PC-9 (cell line): ENCODE measurements around the gene LYRM2.

Experiments
- CTCF ChIP-seq: fragments of 200-600 bp; sonication (generic); conservative IDR thresholded peaks from 2 replicates; pipeline ENCODE4 v1.6.1; 2017; ENCODE audit warnings: mixed run types, antibody characterized with exemption, mild to moderate bottlenecking, moderate library complexity
- EZH2 ChIP-seq: fragments of 200-600 bp; sonication (generic); IDR thresholded peaks from 2 replicates; pipeline ENCODE4 v1.8.0; 2017; ENCODE audit warnings: antibody characterized with exemption, low read depth

DNA sequence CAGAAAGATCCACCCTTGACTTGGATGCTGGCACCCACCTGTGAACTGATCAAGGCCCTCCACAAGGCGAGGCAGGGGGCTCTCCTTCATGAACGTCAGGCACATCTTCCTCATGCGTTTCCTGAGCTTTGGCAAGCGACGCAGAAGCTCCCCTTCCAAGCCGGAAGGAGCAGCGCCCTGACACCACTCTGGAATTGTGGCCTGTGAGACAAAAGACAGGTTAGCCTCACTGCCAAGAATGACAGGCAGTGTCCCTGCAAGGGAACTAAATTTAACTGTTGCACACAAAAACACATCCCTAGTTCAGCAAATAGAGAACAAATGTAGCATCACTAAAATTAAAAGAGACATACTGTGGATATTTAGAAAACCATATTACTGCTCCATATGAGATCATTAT is 42.0 kb upstream of the LYRM2 start:
- TF ChIP-seq CTCF (no peak), EZH2 (no peak)
